ENCODE data around the gene CPD.
A peak's percentile ranks its signal among the peaks of the same experiment; 100 is the strongest.

Gene CPD

GRCh38 chr17:30368912-30369720 is 9.6 kb upstream of the CPD start:
- Histone ChIP-seq H3K9ac (ENCODE audit: low read depth, low read length) (no peak overlapping the region), H3K4me1 (ENCODE audit: insufficient read depth, low read length) (peaks cover 8% of the 10 kb centered on the region; the same call in 1 of the 2 replicates), H3K9me3 (ENCODE audit: control insufficient read depth, insufficient read depth, low read length) (no peaks in the 10 kb centered on the region), H3K36me3 (ENCODE audit: insufficient read depth, low read length) (no peaks in the 10 kb centered on the region)

GRCh38 chr17:30369995-30370394 is 8.7 kb upstream of the CPD start:
- Histone ChIP-seq H3K9ac (ENCODE audit: low read depth, low read length) (no peak overlapping the region), H3K36me3 (ENCODE audit: insufficient read depth, low read length) (no peaks in the 10 kb centered on the region), H3K4me1 (ENCODE audit: insufficient read depth, low read length) (peaks cover 8% of the 10 kb centered on the region; the same call in 1 of the 2 replicates)

DNA sequence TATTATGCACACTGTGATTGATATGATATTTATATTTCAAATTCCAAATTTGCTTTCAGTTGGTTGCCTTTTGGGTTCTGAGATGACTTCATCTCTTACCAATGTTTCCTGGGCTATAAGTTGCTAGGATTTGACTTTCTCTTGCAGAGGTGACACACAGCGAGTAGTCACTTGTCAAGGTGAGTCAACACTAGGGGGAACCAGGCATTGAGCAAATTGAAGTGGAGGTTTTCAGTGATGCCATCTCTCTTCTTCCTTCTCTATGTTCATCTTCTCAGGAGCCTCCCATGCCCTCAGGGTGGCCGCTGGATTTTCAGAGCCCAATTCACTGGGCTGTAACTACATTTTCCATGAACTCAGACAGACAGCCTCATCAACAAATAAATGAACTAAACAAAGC is 6.0 kb upstream of the CPD start:
- no peaks in the 10 kb centered on the region for H3K9me3 ChIP-seq (ENCODE audit: control insufficient read depth, insufficient read depth, low read length)
- peaks cover 17% of the 10 kb centered on the region for H3K4me1 ChIP-seq (ENCODE audit: insufficient read depth, low read length)
- no peaks in the 10 kb centered on the region for H3K36me3 ChIP-seq (ENCODE audit: insufficient read depth, low read length)
- no peak overlapping the region for H3K9ac ChIP-seq (ENCODE audit: low read depth, low read length)

More at GRCh38 chr17:30369995-30370394, 8.7 kb upstream of the CPD start:
- no peaks in the 10 kb centered on the region for H3K9me3 ChIP-seq (ENCODE audit: control insufficient read depth, insufficient read depth, low read length)

- Histone ChIP-seq H3K4me1 (ENCODE audit: insufficient read depth, low read length) (peaks cover 9% of the 10 kb centered on the region), H3K9ac (ENCODE audit: low read depth, low read length) (no peak overlapping the region), H3K9me3 (ENCODE audit: control insufficient read depth, insufficient read depth, low read length) (no peaks in the 10 kb centered on the region), H3K36me3 (ENCODE audit: insufficient read depth, low read length) (no peaks in the 10 kb centered on the region)
Measured at GRCh38 chr17:30375661-30376060, 3.1 kb upstream of the CPD start.

- H3K9me3 ChIP-seq (ENCODE audit: control insufficient read depth, insufficient read depth, low read length) = no peaks in the 10 kb centered on the region
- no peaks in the 10 kb centered on the region for H3K36me3 ChIP-seq (ENCODE audit: insufficient read depth, low read length)
- H3K4me1 ChIP-seq (ENCODE audit: insufficient read depth, low read length) = peaks cover 9% of the 10 kb centered on the region
- H3K9ac ChIP-seq (ENCODE audit: low read depth, low read length) = no peak overlapping the region
Measured at GRCh38 chr17:30376621-30377452, 1.9 kb upstream of the CPD start.

DNA sequence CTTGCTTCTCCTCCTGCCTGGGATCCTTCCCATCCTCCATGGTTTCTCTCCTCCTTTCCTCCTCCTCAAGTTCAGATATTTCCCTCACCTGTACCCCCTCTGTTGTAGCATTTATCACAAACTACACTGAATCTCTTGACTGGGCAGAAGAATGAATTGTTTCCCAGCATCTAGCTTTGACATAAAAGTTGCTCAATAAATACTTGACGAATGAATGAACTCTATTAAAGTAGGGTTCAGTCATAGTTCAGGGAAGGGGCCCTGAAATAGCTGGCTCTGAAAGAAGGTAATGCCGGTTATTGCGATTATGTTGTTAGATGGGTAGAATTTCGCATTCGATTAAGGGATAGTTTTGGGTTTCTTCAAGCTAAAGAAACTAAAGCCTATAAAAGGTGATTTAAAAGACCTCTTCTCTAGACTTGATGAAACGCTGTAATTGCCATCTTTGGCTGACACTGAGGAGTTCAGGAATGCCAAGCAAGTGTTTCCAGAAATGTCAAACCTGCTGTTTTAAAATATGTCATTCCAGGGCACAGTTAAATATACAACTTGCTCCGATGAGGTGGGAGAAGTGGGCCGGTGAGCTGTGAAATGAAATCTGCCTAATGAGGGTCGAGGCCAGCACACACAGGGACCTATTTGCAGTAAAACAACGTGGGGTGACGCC is 1.0 kb upstream of the CPD start:
- Histone ChIP-seq H3K4me1 (ENCODE audit: insufficient read depth, low read length) (peaks cover 13% of the 10 kb centered on the region), H3K9ac (ENCODE audit: low read depth, low read length) (peak overlapping the region; percentile 74; the same call in 1 of the 2 replicates), H3K36me3 (ENCODE audit: insufficient read depth, low read length) (no peaks in the 10 kb centered on the region), H3K9me3 (ENCODE audit: control insufficient read depth, insufficient read depth, low read length) (no peaks in the 10 kb centered on the region)

DNA sequence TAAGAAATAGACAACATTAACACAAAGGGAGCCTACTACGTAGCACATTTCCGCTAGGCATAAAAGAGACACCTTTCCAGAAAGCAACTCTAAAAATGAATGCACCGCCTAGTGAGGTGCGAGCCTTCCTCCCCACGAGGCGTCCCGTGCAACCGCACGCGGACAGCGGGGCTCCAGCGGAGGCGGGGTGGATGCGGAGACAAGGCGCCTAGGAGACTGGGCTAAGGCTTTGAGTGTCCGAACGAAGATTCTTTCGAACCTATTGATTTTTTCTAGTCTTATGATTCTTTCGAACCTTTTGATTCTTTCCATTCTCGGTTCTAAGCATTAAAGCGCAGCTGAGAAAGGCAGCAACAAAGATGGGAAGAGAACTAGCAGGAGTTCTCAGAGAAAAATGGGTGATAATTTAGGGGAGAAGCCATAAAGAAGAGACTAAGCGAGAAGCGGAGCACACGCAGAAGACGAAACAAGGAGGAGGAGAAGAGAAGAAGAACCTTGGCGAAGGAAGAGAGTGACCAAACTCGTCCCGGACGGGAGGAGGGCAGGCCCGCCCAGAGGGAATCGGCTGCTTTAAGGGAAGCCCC is 394 bp upstream of the CPD start:
- Histone ChIP-seq H3K9me3 (ENCODE audit: control insufficient read depth, insufficient read depth, low read length) (no peaks in the 10 kb centered on the region), H3K4me1 (ENCODE audit: insufficient read depth, low read length) (peaks cover 19% of the 10 kb centered on the region), H3K9ac (ENCODE audit: low read depth, low read length) (peak overlapping the region; percentile 74), H3K36me3 (ENCODE audit: insufficient read depth, low read length) (no peaks in the 10 kb centered on the region)

GRCh38 chr17:30379303-30379902 is 676 bp downstream of the CPD start:
- Histone ChIP-seq H3K4me1 (ENCODE audit: insufficient read depth, low read length) (peaks cover 20% of the 10 kb centered on the region), H3K9ac (ENCODE audit: low read depth, low read length) (peak overlapping the region; percentile 74), H3K36me3 (ENCODE audit: insufficient read depth, low read length) (no peaks in the 10 kb centered on the region), H3K9me3 (ENCODE audit: control insufficient read depth, insufficient read depth, low read length) (no peaks in the 10 kb centered on the region)

GRCh38 chr17:30379903-30380381 is 1.2 kb downstream of the CPD start:
- no peaks in the 10 kb centered on the region for H3K36me3 ChIP-seq (ENCODE audit: insufficient read depth, low read length)
- no peaks in the 10 kb centered on the region for H3K9me3 ChIP-seq (ENCODE audit: control insufficient read depth, insufficient read depth, low read length)
- H3K9ac ChIP-seq (ENCODE audit: low read depth, low read length) = peak overlapping the region; percentile 74; the same call in 1 of the 2 replicates
- peaks cover 20% of the 10 kb centered on the region for H3K4me1 ChIP-seq (ENCODE audit: insufficient read depth, low read length)

DNA sequence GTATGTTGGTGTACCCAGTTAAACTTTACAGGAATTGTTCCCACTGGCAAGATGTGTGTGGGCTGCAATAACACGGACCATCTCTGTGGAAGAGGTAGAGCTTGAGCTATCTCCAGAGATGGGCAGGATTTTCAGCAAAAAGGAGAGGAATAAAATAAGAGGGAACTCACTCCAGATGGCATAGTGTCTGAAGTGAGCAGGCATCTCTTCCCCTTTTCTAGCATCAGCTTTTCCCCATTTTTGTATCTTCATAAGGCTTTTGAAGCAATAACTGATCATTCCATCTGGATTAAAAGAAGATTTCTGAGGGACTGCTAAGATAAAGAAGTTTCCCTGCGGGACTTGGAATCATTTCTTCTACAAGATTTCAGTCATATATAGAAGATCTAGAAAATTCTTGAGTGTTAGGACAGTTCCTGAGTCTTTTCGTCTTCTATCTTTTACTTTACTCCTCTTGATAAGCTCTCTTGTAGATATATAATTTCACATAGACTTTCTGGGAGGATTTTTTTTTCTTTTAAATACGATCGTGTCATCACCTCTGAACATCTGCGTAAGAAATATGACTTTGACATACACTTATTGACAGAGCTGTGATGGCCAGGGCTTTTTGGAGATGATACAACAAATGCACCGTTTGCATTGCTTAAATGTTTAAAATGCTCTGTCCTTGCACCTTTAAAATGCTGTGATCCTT is 2.1 kb downstream of the CPD start:
- H3K9me3 ChIP-seq (ENCODE audit: control insufficient read depth, insufficient read depth, low read length) = no peaks in the 10 kb centered on the region
- H3K36me3 ChIP-seq (ENCODE audit: insufficient read depth, low read length) = no peaks in the 10 kb centered on the region
- H3K4me1 ChIP-seq (ENCODE audit: insufficient read depth, low read length) = peaks cover 20% of the 10 kb centered on the region
- H3K9ac ChIP-seq (ENCODE audit: low read depth, low read length) = no peak overlapping the region

GRCh38 chr17:30381340-30381659 is 2.6 kb downstream of the CPD start:
- no peaks in the 10 kb centered on the region; the same call in 1 of the 2 replicates for H3K36me3 ChIP-seq (ENCODE audit: insufficient read depth, low read length)
- H3K4me1 ChIP-seq (ENCODE audit: insufficient read depth, low read length) = peaks cover 20% of the 10 kb centered on the region
- no peaks in the 10 kb centered on the region for H3K9me3 ChIP-seq (ENCODE audit: control insufficient read depth, insufficient read depth, low read length)
- H3K9ac ChIP-seq (ENCODE audit: low read depth, low read length) = no peak overlapping the region

DNA sequence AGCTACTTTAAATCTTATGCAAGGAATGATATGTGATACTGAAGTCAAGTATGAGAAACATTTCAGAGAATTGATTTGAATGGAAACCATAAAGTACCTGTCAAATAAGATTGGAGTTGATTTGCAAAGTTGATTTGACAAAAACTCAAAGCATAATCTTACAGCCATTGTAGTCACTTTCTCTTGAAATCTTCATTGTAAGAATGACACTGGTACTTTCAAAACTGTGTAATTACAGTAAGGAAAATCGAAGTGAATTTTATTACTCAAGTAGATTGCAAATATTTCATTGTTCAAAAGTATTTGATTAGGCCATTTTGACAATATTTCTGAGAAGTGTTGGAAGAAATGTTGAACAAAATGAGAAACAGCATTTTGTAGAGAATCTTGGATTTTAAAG is 3.6 kb downstream of the CPD start:
- Histone ChIP-seq H3K36me3 (ENCODE audit: insufficient read depth, low read length) (no peaks in the 10 kb centered on the region; the same call in 1 of the 2 replicates), H3K4me1 (ENCODE audit: insufficient read depth, low read length) (peaks cover 11% of the 10 kb centered on the region; the same call in 1 of the 2 replicates), H3K9me3 (ENCODE audit: control insufficient read depth, insufficient read depth, low read length) (no peaks in the 10 kb centered on the region), H3K9ac (ENCODE audit: low read depth, low read length) (no peak overlapping the region)
